Measurements from ENCODE around the gene ANKRD55.
"Not testable (repeated sequence)": the region's sequence is repeated elsewhere in the genome, so short reads cannot be mapped to it uniquely, and the experiment has no call there.

The ANKRD55 gene

GRCh38 chr5:56111404-56111781 is 121.7 kb downstream of the ANKRD55 start:
- H3K4me3 ChIP-seq (ENCODE audit: low read length), result no peak overlapping the region
- TF ChIP-seq CTCF (conservative IDR thresholded peaks at IDR 0.05; ENCODE audit: low read depth, low read length), result no peak
- no peak for DNase-seq (ENCODE audit: low read depth)

- H3K4me3 ChIP-seq (ENCODE audit: low read length), result no peak overlapping the region
- no peak for DNase-seq (ENCODE audit: low read depth)
- TF ChIP-seq CTCF (conservative IDR thresholded peaks at IDR 0.05; ENCODE audit: low read depth, low read length), result no peak
These were observed 122.3 kb downstream of the ANKRD55 start for GRCh38 chr5:56110646-56111403.

- no peak overlapping the region for H3K4me3 ChIP-seq (ENCODE audit: low read length)
- TF ChIP-seq CTCF (conservative IDR thresholded peaks at IDR 0.05; ENCODE audit: low read depth, low read length), result no peak
- DNase-seq (ENCODE audit: low read depth), result no peak
These were observed 124.9 kb downstream of the ANKRD55 start for GRCh38 chr5:56108246-56108645.

- TF ChIP-seq CTCF (conservative IDR thresholded peaks at IDR 0.05; ENCODE audit: low read depth, low read length), result no peak
- no peak overlapping the region for H3K4me3 ChIP-seq (ENCODE audit: low read length)
- DNase-seq (ENCODE audit: low read depth), result no peak
These were observed 126.3 kb downstream of the ANKRD55 start for GRCh38 chr5:56106837-56107236.

- TF ChIP-seq CTCF (conservative IDR thresholded peaks at IDR 0.05; ENCODE audit: low read depth, low read length), result no peak
- no peak overlapping the region for H3K4me3 ChIP-seq (ENCODE audit: low read length)
- DNase-seq (ENCODE audit: low read depth), result no peak
These were observed 127.4 kb downstream of the ANKRD55 start for GRCh38 chr5:56105511-56106291.

GRCh38 chr5:56102889-56103288 is 130.2 kb downstream of the ANKRD55 start:
- DNase-seq (ENCODE audit: low read depth), result no peak
- TF ChIP-seq CTCF (conservative IDR thresholded peaks at IDR 0.05; ENCODE audit: low read depth, low read length), result no peak
- H3K4me3 ChIP-seq (ENCODE audit: low read length), result no peak overlapping the region

GRCh38 chr5:56102207-56102606 is 130.9 kb downstream of the ANKRD55 start:
- not testable (repeated sequence) for H3K4me3 ChIP-seq (ENCODE audit: low read length); DNase-seq (ENCODE audit: low read depth)
